ENCODE measurements around the gene SSBP2.
A peak's percentile ranks its signal among the peaks of the same experiment; 100 is the strongest.
"Not testable (repeated sequence)": the region's sequence is repeated elsewhere in the genome, so short reads cannot be mapped to it uniquely, and the experiment has no call there.

The SSBP2 gene

DNA sequence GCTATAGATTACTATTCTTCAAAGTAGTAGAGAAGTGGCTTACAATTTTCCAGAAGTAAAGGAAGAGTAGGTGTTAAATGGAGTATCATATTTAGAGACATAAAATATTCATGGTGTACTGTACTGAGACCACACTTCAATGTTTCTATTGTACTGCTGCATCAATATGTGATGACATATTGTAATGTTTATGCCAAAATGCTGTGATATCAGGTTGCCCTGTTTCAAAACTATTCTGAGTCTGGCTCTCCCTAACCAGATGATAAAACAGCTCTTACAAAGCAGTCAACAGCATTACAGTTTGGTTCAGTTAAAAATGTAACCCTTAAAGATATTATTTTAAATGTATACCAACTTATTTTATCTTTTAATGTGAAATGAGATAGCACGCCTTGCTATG is 326.2 kb downstream of the SSBP2 start:
- ATAC-seq, result no peak

DNA sequence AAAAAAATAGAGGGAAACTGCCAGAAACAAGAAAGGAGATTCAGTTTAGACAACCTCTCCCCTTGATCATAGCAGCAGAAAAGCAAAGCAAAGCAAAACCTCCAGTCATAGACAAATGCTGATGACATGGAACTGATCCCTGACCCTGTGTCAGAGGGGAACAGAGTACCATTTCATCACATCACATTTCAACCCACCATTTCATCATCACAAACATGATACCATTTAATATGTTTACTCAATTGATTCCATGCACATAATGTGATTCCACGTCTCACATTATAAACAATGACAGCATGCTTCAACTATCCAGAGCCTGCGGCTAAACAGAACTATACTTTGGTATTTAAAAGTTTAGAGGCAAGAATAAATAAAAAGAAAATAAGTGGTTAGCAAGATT is 328.2 kb downstream of the SSBP2 start:
- ATAC-seq, result no peak

DNA sequence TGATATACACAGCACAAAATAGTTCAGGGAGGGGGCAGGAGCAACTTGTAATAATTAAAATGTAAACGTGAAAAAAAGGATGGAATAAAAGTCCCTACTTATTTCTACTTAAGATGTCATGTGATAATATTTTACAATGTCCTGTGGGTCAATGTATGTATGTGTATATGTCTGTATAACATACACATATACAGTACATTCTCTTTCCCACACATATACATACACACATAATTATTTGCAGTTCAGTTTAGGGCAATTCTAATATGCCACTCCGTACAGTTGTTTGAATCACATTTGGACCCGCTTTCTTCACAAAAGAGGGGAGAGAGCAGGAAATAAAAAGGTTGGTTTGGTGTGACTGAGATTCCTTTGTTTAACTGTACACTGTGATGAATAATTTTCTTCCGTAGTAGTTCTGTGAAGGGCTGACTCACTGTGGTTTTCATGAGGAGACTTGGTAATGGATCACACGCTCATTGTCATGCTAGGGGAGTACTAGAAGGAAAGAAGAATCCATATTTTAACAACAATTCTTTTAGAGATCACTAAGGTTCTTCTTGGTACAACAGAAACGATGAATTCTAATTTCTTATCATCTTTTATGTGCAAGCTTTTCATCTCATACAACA is 330.7 kb downstream of the SSBP2 start:
- peak; percentile 93 to 96 for ATAC-seq

DNA sequence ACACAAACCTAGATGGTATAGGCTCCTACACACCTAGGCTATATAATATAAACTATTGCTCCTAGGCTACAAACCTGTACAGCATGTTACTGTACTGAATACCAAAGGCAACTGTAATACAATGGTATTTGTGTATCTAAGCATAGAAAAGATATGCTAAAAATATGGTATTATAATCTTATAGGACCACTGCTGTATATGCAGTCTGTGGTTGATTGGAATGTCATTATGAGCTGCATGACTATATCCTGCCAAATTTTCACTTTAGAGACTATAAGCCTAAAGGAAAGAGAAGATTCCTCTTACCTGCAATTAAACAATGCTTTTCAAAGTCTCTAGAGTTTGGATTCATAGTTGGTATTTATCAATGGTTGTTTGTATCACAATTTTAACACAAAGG is 332.3 kb downstream of the SSBP2 start:
- ATAC-seq, result no peak

DNA sequence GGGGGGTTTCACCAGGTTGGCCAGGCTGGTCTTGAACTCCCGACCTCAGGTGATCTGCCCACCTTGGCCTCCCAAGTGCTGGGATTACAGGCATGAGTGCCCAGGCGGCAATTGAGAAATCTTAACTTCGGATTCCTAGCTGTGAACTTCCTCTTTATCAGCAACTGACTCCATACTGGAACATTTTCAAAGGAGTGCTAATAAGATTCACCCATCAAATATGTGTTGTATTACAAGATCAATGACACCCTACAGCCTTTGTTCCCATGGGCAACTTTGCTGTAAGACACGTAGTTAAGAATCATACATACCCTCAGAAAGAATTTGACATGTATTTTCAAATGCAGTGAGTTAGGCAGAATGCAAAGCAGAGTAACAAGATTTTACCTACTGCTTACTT is 333.8 kb downstream of the SSBP2 start:
- no peak for ATAC-seq

DNA sequence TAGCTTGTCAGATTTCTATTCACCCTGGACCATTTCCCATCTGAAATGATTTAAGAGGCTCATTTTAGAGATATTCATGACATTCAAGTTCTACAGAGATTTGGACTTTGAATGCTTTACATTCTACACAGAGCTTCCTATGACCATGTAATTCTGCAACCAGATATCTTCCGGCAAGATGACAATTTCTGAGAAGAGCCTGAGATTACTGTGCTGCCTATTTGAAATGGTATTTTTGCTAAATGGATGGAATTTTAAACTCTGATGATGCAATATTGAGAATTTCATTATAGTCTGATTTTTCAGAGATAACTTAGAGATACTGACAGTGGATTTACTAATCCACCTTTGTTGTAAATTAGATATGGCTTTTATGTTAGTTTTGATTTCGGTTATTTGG is 341.0 kb downstream of the SSBP2 start:
- ATAC-seq, result no peak

DNA sequence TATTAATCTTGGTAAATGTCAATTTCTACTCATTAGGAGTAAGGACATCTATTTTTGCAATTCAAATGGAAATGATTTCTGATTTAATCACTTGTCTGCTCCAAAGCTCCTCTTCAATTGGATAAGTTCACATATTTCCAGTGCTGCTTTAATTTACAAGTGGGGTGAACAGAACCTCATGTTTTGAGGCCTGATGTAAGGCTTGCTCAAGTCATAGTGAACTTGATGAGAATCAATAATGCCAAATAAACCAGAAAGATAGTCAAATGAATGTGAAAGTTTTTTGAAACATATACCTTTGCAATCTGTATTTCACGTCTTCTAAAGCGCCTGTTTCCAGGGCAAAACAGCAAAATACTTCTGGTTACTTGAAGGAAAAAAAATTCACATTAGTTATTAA is 341.5 kb downstream of the SSBP2 start:
- ATAC-seq, result no peak

- no peak for ATAC-seq
Measured at GRCh38 chr5:81408496-81408895, 342.4 kb downstream of the SSBP2 start.

- not testable (repeated sequence) for ATAC-seq
Measured at GRCh38 chr5:81407811-81408210, 343.1 kb downstream of the SSBP2 start.

GRCh38 chr5:81405126-81405891 is 345.6 kb downstream of the SSBP2 start:
- no peak for ATAC-seq

GRCh38 chr5:81402192-81402930 is 348.5 kb downstream of the SSBP2 start:
- no peak for ATAC-seq

DNA sequence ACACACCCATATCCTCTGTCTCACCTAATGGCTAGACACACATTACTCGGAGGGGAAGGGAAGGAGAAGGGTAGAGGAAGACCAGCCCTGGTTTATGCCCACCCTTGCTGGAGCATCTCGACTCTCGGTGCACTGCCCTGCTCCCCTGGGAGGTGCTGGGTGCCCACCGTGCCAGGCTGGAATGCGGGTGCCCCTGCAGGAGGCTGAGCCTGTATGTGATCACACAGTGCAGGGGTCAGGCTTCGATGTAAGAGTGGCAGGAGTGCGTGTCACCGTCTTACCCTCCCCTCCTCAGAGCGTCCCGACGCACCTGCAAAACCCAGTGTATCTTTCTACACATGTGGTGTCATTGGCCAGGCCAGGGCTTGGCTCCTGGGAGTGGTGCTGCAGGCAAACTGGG is 349.6 kb downstream of the SSBP2 start:
- no peak for ATAC-seq

DNA sequence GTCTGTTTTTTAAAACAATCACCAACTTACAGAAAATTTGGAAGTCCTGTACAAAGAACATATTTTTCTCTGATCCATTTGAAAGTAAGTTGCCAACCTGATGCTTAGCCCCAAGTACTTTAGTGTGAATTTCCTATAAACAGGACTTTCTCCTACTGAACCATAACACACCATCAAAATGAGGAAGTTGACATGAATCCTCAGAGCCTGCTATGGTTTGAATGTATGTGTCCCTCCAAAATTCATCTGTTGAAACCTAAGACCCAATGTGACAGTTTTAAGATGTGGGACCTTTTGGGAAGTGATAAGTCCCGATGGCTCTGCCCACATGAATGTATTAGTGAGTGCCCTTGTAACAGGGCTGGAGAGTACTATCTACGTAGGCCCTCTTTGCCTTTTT is 350.5 kb downstream of the SSBP2 start:
- ATAC-seq, result no peak

DNA sequence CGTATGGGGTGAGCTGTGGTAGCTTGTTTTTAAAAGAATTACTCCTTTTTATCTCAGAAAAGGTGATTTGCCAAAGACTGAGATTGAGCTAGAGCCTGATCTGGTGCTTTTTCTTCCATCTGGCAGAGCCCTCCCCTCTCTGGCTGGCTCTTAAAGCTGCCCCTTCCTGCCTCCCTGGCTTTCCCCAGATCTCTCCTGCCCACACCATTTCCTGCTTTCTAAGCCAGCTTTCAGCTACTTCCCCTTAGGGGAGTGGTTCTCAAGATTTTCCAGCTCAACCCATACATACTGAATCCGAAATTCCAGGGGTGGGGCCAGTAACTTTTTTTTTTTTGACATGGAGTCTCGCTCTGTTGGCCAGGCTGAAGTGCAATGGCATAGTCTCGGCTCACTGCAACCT is 352.2 kb downstream of the SSBP2 start:
- no peak for ATAC-seq

DNA sequence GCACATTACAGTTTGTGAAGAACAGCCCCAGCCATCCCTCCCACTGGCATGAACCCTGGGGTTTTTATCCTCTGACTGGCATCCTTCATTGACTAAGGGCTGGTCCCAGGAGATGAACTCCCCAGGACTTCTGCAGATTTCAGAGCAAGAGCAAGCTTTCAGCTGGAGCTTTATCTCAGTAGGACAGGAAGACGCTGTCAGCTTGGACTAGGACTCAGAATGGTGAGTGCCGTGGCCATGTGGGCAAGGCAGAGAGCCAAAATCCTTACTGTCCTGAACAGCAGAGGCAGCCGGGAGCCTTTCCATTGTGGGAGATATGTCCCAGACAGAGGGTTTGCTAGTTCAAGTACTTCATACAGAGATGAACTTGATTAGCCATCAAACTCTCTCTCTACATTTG is 353.7 kb downstream of the SSBP2 start:
- ATAC-seq, result no peak

- ATAC-seq, result no peak
Measured at GRCh38 chr5:81395262-81395661, 355.6 kb downstream of the SSBP2 start.

DNA sequence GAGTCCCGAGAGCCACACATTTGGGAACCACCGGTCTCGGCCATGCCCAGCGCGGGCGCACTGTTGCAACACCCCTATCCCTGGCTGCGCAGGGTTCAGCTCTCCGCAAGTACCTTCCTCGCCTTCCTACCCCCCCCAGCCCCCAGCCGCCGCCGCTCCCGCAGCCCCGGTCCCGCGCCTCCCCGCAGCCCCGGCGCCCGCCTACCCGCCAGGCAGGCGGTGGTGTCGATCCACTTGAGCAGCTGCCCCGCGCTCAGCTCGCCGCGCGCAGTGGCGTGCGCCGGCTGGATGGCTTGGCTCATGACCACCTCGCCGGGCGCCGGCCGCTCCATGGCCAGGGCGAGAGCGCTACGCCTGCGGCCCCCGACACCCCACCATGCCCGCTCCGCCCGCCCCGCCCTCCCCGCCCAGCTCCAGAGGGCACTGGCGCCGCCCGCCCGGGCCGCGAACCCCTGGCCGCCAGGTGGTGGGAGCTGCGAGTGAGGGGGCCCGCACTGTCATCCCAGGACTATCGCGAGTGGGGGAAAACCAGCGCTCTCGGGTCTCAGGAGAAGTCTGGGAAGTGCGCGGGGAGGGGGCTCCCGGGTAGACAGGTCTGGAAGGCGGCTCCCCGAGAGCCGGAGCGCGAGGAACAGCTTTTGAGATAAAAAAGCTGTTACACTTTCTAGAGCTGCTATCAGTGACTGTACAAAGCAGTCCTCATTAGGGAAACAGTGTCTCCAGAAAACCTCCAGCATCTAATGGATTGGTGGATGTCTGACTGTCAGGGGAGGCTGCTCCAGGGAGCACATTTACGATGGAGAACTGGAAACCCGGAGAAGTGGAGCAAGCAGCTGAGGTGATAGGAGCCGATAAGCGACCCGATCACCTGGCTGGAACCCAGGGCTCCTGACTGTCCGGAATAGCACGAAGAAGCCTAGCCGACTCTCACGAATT is 356.8 kb downstream of the SSBP2 start, which contains the start of gene ACOT12:
TSS of gene ACOT12 (minus strand) at position 352 of the 936 bp plus-strand sequence. CDS start at position 332, 20 bp downstream.
- ATAC-seq, result no peak

DNA sequence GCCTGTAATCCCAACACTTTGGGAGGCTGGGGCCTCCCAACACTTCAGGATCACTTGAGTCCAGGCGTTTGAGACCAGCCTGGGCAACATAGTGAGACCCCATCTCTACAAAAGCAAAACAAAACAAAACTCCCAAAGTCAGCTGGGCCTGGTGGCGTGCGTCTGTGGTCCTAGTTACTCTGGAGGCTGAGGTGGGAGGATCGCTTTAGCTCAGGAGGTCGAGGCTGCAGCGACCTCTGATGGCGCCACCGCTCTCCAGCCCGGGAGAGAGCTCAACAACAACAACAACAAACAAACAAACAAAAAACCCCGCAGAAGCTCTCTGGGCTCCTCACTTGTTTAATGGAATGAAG is 357.5 kb downstream of the SSBP2 start:
- no peak for ATAC-seq

GRCh38 chr5:81389025-81389424 is 361.9 kb downstream of the SSBP2 start:
- ATAC-seq, result no peak

DNA sequence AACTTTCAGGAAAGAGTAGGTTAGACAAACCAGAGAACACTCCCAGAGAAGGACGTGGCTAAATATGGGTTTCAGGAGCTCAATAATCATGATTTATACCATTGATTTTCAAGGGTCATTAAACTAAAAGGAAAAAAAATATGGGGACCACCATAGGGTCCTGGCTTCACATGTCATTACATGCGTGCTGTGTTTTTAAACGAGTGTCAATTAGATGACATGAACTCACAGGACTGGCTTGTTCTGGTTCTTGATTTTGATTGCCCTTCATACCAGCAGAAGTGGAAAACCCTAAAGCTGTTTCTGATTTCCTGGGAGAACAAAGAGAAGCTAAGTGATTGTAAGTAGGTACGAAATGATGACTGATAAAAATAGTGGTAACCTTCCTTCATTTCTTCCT is 362.7 kb downstream of the SSBP2 start:
- ATAC-seq, result no peak

- no peak for ATAC-seq
Measured at GRCh38 chr5:81383867-81384266, 367.0 kb downstream of the SSBP2 start.

DNA sequence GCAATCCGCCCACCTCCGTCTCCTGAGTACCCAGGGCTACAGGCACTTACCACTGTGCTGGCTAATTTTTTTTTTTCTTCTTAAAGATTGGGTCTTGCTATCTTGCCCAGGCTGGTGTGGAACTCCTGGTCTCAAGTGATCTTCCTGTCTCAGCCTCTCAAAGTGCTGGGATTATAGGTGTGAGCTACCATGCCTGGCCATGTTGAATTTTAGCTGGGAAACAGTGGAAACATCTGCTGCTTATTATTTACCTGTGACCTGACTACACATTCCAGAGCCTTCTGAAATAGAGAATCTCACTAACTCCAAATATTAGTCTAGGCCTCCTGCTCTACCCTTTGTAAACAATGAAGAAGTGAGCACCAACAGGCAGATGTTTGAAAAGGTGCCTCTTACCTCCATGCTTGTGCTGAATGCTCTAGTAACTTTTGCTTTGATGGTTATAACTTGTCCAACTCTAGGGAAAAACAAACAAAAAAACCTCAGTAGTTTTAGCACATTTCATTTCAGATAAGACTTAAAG is 379.5 kb downstream of the SSBP2 start:
- ATAC-seq, result no peak

- no peak for ATAC-seq
Measured at GRCh38 chr5:81370912-81371311, 380.0 kb downstream of the SSBP2 start.
